Stimulated activated CD8-positive, alpha-beta memory T cell treated with anti-CD3 and anti-CD28 coated beads, Interleukin-4, amount 100 ng/mL, for 4 hours (primary cell): Measurements from ENCODE around the gene MYCL.
"Not testable (repeated sequence)": the region's sequence is repeated elsewhere in the genome, so short reads cannot be mapped to it uniquely, and the experiment has no call there.

Experiments used
- DNase-seq, 2 donors: peaks; one replicate each; pipeline ENCODE4 v3.0.0-alpha.2; 2020; ENCODE audit warnings: low read depth in 2 of 2, low spot score in 1 of 2

MYCL gene

DNA sequence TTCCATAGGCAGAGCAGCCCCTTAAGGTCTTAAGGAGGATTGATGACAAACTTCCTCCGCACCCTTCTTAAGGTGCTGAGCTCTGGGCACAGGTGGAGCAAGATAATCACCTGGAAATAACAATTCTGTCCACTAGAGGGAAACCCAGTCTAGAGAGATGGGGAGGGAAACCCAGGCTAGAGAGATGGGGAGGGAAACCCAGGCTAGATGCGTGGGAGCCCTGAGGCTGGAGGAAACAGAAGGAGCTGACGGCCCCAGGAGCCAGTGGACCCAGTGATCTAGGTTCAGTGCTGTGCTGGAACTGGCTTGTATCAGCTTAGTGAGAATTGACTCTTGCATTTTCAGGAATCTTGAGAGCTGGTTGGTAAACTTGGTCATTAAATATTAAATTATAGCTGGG is 17.8 kb upstream of the MYCL start:
- peak in 1 of 2 donors; percentile 16 for DNase-seq

DNA sequence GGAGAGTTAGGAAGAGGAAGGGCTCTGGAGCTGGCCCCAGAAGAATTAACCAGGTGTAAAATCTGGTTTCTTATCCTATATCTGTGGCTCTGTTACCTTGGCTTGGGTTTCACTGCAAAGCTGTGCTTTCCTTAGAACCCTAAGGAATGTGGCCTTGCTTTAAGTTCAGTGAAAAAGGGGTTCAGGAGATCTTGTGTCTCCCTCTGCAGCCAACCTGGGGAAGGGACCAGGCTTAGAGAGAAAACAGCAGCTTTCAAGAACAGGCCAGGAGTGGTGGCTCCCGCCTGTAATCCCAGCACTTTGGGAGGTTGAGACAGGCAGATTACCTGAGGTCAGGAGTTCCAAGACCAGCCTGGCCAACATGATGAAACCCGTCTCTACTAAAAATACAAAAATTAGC is 16.1 kb upstream of the MYCL start:
- DNase-seq, result no peak

- DNase-seq, result no peak
Observed at GRCh38 chr1:39915499-39916129, 13.9 kb upstream of the MYCL start.

- DNase-seq, result not testable (repeated sequence)
Observed at GRCh38 chr1:39913136-39913535, 11.4 kb upstream of the MYCL start.

DNA sequence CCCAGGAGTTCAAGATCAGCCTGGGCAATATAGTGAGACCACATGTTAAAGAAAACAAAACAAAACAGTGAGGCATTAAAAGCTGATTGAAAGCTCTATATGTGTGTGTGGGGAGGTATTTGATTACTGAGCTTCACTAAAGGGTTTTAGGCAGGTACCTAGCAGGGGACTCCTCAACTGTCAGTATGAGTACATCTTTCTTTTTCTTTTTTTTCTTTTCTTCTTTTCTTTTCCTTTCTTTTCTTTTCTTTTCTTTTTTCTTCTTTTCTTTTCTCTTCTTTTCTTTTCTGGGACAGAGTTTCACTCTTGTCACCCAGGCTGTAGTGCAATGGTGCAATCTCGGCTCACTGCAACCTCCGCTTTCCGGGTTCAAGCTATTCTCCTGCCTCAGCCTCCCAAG is 8.5 kb upstream of the MYCL start:
- DNase-seq, result no peak

DNA sequence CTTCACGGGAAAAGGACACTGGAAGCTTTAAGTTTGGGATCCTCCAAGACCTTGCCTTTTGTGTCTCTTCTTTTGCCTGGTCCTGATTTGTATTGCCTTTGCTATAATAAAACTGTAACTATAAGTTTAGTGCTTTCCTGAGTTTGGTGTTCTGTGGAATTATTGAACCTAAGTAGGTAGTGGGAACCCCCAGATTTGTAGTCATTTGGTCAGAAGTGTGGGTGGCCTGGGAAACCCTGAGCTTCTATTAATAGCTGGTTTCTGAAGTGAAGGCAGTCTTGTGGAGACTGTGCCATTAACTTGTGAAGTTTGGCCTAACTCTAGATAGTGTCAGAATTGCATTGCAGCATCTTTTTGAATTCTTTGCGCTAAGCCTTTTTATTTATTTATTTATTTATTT is 6.8 kb upstream of the MYCL start:
- no peak for DNase-seq

GRCh38 chr1:39907528-39908453 is 6.1 kb upstream of the MYCL start:
- no peak for DNase-seq

- no peak for DNase-seq
Observed at GRCh38 chr1:39905172-39905571, 3.5 kb upstream of the MYCL start.

- DNase-seq, result no peak
Observed at GRCh38 chr1:39902460-39902807, 717 bp upstream of the MYCL start.

GRCh38 chr1:39901464-39901713 is 328 bp downstream of the MYCL start:
- DNase-seq, result no peak

GRCh38 chr1:39900662-39901463 is 854 bp downstream of the MYCL start:
- no peak for DNase-seq

DNA sequence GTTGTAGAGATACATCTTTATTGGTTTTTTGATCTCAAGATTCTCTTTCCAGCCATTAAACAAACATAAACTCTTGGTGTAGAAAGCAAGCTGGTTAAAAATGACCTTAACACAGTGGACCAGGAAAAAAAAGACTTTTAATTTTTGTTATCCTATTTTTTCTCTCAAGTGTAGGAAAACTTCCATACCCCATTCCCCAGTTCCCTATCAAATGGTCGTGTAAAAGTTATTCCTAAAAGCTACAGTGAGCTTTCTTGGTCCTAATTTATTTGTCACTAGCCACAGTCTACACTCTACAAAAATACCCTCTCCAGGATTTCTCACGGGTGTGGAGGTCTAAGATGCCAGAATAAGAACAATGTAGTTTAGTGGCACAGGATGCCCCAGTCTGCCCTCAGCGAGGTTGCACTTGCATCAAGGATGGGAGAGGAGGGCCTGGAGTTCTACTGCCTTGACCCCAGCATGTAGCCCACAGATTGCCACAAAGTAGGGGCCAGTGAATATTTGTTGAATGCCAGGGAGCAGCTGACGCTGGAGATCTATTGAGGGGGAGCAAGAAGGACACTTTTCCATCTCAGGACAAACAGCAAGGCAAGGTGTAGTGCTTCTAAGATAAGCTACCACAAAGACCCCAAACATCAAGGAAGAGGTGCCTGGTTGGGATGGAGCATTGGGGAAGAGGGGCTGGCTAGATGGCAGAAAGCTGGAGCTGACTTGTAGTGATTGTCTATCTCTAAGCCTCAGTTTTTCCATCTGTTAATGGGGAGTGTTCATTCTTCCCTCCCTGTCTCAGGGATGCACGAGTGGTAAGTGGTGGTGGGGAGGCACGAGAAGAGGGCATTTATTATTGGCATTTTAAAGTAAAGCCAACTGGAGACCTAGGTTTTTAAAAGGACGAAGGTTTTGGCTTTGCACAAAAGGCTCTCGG is 1.8 kb downstream of the MYCL start:
- DNase-seq, result no peak

- no peak for DNase-seq
Observed at GRCh38 chr1:39898648-39899603, 2.8 kb downstream of the MYCL start.

GRCh38 chr1:39898191-39898590 is 3.5 kb downstream of the MYCL start:
- DNase-seq, result no peak

GRCh38 chr1:39896909-39897685 is 4.6 kb downstream of the MYCL start:
- DNase-seq, result no peak

- no peak for DNase-seq
Observed at GRCh38 chr1:39895731-39896480, 5.8 kb downstream of the MYCL start.

DNA sequence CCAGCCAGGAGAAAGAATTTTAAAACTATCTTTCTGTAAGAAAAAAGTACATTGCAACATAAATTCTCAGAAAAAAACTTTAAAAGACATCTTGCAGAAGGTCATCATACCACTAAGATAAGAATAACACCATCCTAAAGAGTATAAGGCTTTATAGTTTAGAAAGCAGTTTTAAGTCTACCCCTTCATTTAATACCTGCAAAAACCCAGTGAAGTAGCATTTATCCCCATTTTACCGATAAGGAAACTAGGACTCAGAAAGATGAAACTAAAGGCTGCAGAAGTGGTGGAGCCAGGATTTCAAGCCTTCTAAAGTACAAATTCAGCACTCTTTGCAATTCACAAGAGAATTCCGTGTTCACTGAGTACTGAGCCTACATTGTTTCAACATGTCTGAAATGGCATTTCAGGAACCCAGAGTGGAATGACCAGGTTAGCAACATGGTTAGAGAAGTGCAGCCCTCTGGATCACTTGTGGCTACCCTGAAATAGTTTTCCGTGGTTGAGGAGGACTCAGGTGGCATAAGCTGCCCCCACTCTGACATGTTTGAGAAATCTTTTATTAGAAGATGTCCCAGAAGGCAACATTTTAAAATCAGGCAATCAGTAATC is 6.7 kb downstream of the MYCL start:
- no peak for DNase-seq
